Measurements from ENCODE around the gene ADAM22.

Gene ADAM22

DNA sequence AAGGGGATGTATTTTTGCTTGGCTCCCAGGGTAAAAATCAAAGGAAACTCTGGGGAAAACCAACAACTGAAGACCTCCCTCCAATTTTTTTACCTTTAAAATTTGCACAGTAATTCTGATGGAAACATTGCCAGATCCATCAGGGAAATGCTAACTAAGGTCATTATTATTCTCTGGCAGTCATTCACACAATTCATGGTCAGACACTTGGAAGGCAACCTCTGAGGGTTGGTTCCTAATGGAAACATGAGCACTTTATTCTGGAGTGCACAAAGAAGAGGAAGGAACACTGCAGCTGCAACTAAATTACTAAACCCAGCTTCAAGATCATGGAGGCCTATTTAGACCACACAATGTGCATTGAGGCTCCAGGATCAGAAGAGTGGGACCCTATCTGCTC is 251.6 kb downstream of the ADAM22 start:
- H3K4me3 ChIP-seq (ENCODE audit: low read length), result no peak overlapping the region
- TF ChIP-seq, protein P1, sequence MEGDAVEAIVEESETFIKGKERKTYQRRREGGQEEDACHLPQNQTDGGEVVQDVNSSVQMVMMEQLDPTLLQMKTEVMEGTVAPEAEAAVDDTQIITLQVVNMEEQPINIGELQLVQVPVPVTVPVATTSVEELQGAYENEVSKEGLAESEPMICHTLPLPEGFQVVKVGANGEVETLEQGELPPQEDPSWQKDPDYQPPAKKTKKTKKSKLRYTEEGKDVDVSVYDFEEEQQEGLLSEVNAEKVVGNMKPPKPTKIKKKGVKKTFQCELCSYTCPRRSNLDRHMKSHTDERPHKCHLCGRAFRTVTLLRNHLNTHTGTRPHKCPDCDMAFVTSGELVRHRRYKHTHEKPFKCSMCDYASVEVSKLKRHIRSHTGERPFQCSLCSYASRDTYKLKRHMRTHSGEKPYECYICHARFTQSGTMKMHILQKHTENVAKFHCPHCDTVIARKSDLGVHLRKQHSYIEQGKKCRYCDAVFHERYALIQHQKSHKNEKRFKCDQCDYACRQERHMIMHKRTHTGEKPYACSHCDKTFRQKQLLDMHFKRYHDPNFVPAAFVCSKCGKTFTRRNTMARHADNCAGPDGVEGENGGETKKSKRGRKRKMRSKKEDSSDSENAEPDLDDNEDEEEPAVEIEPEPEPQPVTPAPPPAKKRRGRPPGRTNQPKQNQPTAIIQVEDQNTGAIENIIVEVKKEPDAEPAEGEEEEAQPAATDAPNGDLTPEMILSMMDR (IDR thresholded peaks at IDR 0.05; ENCODE audit: insufficient read depth, low read depth, low read length, missing control alignments), result no peak
- DNase-seq (ENCODE audit: low read depth), result no peak

DNA sequence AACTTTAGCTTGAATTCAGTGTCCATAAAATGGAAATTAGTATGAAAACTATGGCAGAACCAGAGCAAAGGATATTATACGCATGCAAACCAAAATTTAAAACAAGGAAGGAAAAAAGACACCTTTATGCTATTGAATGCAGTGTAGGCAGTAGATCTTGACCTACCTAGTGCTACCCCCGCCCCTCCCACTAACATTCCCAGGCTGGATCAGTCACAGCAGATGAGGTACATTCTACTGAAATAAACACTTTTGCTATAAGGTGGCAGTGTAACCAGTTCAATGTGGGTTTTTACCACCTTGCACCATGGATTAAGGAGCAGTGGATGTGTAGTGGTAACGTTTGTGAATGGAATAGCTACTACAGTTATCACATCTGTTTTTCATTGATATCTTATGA is 257.9 kb downstream of the ADAM22 start:
- TF ChIP-seq, protein P1 (IDR thresholded peaks at IDR 0.05; ENCODE audit: insufficient read depth, low read depth, low read length, missing control alignments), result no peak
- no peak for DNase-seq (ENCODE audit: low read depth)
- H3K4me3 ChIP-seq (ENCODE audit: low read length), result no peak overlapping the region

DNA sequence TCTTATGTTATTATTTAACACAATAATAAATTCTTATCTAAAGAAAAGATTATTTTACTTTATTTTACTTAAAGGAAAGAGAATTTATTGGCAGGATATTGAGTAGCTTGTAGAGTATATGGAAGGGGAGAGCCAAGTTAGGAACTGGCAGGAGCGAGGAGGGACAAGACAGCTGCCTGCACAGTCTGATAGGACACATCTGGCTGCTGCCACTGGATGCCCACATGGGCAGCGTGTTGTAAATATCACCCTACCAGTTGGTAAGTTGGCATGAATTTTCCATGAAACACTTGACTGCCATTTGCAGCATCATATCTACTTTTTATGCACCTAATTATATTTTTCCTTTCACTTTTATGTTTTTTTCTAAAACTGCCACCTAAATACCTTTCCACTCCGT is 266.2 kb downstream of the ADAM22 start:
- TF ChIP-seq, protein P1 (IDR thresholded peaks at IDR 0.05; ENCODE audit: insufficient read depth, low read depth, low read length, missing control alignments), result no peak
- H3K4me3 ChIP-seq (ENCODE audit: low read length), result no peak overlapping the region
- DNase-seq (ENCODE audit: low read depth), result no peak

DNA sequence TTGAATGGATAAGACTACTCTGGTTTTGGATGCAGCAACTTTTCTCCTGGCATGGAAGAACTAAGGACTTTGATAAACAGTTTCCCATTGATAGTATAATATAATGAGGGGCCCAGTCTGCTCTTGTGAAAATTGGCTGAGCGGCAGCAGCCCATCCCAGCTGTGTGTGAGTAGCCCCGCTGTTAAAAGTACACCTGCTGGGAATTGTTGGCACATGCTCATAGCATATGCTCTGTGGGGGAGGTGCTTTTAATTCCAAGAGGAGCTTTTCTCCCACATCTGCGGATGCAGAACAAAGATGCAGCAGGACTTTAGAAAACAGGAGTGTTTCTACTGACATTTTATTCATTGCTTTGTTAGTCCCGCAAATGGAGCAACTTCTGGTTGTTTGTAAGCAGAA is 266.7 kb downstream of the ADAM22 start:
- DNase-seq (ENCODE audit: low read depth), result no peak
- H3K4me3 ChIP-seq (ENCODE audit: low read length), result no peak overlapping the region
- TF ChIP-seq, protein P1 (IDR thresholded peaks at IDR 0.05; ENCODE audit: insufficient read depth, low read depth, low read length, missing control alignments), result no peak

DNA sequence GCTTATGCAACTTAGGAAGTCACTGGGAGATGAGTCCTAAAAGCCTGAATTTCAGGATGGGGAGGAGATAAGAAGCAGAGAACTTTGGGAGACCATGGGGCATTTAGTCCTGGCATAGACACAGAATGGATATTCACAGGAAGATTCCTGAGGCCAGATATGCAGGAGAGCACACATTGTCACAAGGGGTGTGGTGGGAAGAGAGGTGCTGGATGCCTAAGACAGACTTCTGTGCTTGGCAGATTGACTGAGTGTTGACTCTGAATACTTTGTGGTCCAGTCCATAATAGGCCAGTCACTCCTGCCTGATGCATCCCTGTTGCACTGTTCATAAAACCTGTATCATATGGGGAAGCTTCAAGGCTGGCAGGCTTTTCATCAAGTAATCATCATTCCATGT is 267.3 kb downstream of the ADAM22 start:
- TF ChIP-seq, protein P1 (IDR thresholded peaks at IDR 0.05; ENCODE audit: insufficient read depth, low read depth, low read length, missing control alignments), result no peak
- no peak overlapping the region for H3K4me3 ChIP-seq (ENCODE audit: low read length)
- no peak for DNase-seq (ENCODE audit: low read depth)

DNA sequence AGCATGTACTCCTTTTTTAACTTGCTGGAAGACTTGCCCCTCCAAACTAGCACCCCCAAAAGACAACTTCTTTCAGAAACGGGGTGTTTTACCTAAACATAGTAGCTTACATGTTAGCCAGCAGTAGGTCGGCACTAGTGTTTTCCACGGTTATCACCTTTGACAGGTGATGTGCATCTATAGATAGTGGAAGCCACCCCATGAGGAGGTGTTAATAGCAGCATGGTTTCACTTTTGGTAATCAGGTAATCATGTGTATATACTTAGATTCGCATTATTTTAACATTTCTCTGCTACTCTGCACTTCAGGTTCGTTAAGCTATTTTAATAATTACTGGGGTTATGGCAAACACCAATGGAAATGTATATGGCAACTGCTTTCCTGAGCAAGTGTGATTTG is 268.2 kb downstream of the ADAM22 start:
- TF ChIP-seq, protein P1 (IDR thresholded peaks at IDR 0.05; ENCODE audit: insufficient read depth, low read depth, low read length, missing control alignments), result no peak
- DNase-seq (ENCODE audit: low read depth), result no peak
- no peak overlapping the region for H3K4me3 ChIP-seq (ENCODE audit: low read length)

DNA sequence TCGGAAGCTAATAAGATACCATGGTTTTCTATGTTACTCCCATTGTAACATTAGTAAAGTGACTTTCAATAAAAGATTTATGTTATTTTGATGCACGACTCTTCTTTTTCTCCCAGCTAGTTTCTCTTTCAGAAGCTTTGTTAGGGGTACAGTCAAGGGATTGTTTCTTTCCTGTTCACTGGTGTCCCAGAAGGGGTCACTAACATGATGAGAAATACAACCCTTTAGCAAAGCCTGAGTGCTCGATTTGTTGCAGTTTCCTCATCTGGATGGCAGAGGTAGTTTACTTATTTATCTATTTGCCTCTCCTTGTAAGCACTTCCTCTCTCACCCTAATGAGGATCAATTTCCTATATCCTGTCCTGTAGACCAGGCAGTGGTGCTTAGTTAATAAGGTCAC is 268.7 kb downstream of the ADAM22 start:
- no peak overlapping the region for H3K4me3 ChIP-seq (ENCODE audit: low read length)
- DNase-seq (ENCODE audit: low read depth), result no peak
- TF ChIP-seq, protein P1 (IDR thresholded peaks at IDR 0.05; ENCODE audit: insufficient read depth, low read depth, low read length, missing control alignments), result no peak
